Hepatocyte (in vitro differentiated cells): Measurements from ENCODE around the gene CELF4. TPM values are rescaled to one million over a fixed set of nuclear protein-coding genes. Genes with fewer than 3 reads are reported as not detected.

Source experiments
- DNase-seq: peaks from one replicate; pipeline ENCODE4 v3.0.0-alpha.2; 2016; ENCODE audit warnings: low spot score
- H2AFZ ChIP-seq: fragments of 200-600 bp; sonication (generic); 2 replicates; pipeline ENCODE4 v1.6.0; 2016; ENCODE audit warnings: antibody characterized with exemption, mild to moderate bottlenecking
- H3K27ac ChIP-seq: fragments of 200-600 bp; sonication (generic); 2 replicates; pipeline ENCODE4 v1.5.1; 2016; ENCODE audit warnings: mild to moderate bottlenecking
- H3K27me3 ChIP-seq: fragments of 200-600 bp; sonication (generic); 2 replicates; pipeline ENCODE4 v1.6.1; 2016
- H3K36me3 ChIP-seq: fragments of 200-600 bp; sonication (generic); replicated peaks from 2 replicates; pipeline ENCODE4 v1.5.1; 2016; ENCODE audit warnings: low read depth; ENCODE audit not compliant: insufficient read depth
- H3K4me1 ChIP-seq: fragments of 200-600 bp; sonication (generic); 2 replicates; pipeline ENCODE4 v1.5.1; 2016; ENCODE audit warnings: mild to moderate bottlenecking, moderate library complexity; ENCODE audit not compliant: insufficient read depth
- H3K4me2 ChIP-seq: fragments of 200-600 bp; sonication (generic); 2 replicates; pipeline ENCODE4 v1.6.0; 2016
- H3K4me3 ChIP-seq: fragments of 200-600 bp; sonication (generic); 2 replicates; pipeline ENCODE4 v1.5.1; 2016; ENCODE audit warnings: mild to moderate bottlenecking
- H3K79me2 ChIP-seq: fragments of 200-600 bp; sonication (generic); 2 replicates; pipeline ENCODE4 v1.6.0; 2017; ENCODE audit warnings: mild to moderate bottlenecking
- H3K9me2 ChIP-seq: fragments of 200-600 bp; sonication (generic); replicated peaks from 2 replicates; pipeline ENCODE4 v1.6.0; 2017; ENCODE audit warnings: mild to moderate bottlenecking; ENCODE audit not compliant: insufficient read depth
- H3K9me3 ChIP-seq: fragments of 200-600 bp; sonication (generic); 2 replicates; pipeline ENCODE4 v1.5.1; 2016; ENCODE audit warnings: low read depth, mild to moderate bottlenecking
- H4K20me1 ChIP-seq: fragments of 200-600 bp; sonication (generic); 2 replicates; pipeline ENCODE4 v1.6.0; 2016; ENCODE audit warnings: mild to moderate bottlenecking; ENCODE audit not compliant: insufficient read depth, poor library complexity, severe bottlenecking
- CTCF ChIP-seq: fragments of 200-600 bp; sonication (generic); IDR thresholded peaks from 2 replicates; pipeline ENCODE4 v1.5.1; 2016; ENCODE audit warnings: antibody characterized with exemption, mild to moderate bottlenecking; ENCODE audit not compliant: poor library complexity
- EZH2 ChIP-seq: fragments of 200-600 bp; sonication (generic); IDR thresholded peaks from 2 replicates; pipeline ENCODE4 v1.6.1; 2016; ENCODE audit warnings: antibody characterized with exemption, mild to moderate bottlenecking, borderline replicate concordance
- EZH2phosphoT487 ChIP-seq: fragments of 200-600 bp; sonication (generic); IDR thresholded peaks from one replicate; pipeline ENCODE4 v1.6.1; 2018; ENCODE audit warnings: antibody characterized with exemption, mild to moderate bottlenecking, low read depth, moderate library complexity; ENCODE audit not compliant: unreplicated experiment, severe bottlenecking
- WGBS: methylation state at CpG from one replicate; pipeline ENCODE4 v1.1.6; 2016; ENCODE audit warnings: low lambda C conversion rate; ENCODE audit errors: missing lambda C conversion rate; 5-methylcytosine and 5-hydroxymethylcytosine counted together
- polyA plus RNA-seq: library from polyadenylated mRNA; unstranded; fragments of >200 nt; fragmentation: Nextera tagmentation; extraction: Ambion mirVana; gene quantifications from 2 replicates; pipeline ENCODE4 v1.2.1, GENCODE V29; 2016
- total RNA-seq: library from RNA; depleted of rRNA; stranded (reverse); fragments of >200 nt; gene quantifications from 2 replicates; pipeline ENCODE4 v1.2.3, GENCODE V29; 2014

Gene CELF4
- total and polyA plus RNA-seq, 2 experiments from 2014 or later: 1.3 to 2.9 TPM

DNA sequence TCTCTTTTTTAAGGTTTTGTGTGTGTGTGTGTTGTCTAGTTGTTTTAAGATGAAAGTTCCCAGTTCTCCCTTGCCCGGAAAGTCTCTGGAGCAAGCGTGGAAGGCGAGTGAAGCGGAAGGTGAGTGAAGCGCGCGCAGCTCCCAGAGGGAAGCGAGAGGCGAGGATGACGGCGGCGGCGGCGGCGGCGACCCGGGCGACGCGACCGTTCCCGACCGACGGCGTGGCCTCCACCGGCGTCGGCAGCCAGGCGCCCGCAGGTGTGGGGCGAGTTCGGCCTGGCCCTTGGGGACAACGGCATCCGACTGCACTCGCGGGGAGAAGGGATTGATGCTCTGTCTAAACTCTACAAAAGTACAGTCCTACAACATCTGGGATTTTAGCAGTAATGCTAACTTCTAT is 321.9 kb downstream of the CELF4 start:
- TF ChIP-seq EZH2: no peak
- TF ChIP-seq CTCF: no peak
- TF ChIP-seq EZH2phosphoT487: no peak
- H3K9me2 ChIP-seq: no peaks in the 10 kb centered on the region
- H3K4me3 ChIP-seq: no peak overlapping the region
- H3K27me3 ChIP-seq: peaks cover 2% of the 10 kb centered on the region
- no peak overlapping the region for H3K27ac ChIP-seq
- WGBS: 32% methylated on average over 36 of the region's 36 CpGs
- H4K20me1 ChIP-seq: no peaks in the 10 kb centered on the region
- H3K9me3 ChIP-seq: no peaks in the 10 kb centered on the region
- DNase-seq: no peak
- no peaks in the 10 kb centered on the region for H3K79me2 ChIP-seq
- H3K4me2 ChIP-seq: peak overlapping the region; percentile 70
- H3K4me1 ChIP-seq: no peaks in the 10 kb centered on the region
- H3K36me3 ChIP-seq: no peaks in the 10 kb centered on the region
- no peak overlapping the region for H2AFZ ChIP-seq

DNA sequence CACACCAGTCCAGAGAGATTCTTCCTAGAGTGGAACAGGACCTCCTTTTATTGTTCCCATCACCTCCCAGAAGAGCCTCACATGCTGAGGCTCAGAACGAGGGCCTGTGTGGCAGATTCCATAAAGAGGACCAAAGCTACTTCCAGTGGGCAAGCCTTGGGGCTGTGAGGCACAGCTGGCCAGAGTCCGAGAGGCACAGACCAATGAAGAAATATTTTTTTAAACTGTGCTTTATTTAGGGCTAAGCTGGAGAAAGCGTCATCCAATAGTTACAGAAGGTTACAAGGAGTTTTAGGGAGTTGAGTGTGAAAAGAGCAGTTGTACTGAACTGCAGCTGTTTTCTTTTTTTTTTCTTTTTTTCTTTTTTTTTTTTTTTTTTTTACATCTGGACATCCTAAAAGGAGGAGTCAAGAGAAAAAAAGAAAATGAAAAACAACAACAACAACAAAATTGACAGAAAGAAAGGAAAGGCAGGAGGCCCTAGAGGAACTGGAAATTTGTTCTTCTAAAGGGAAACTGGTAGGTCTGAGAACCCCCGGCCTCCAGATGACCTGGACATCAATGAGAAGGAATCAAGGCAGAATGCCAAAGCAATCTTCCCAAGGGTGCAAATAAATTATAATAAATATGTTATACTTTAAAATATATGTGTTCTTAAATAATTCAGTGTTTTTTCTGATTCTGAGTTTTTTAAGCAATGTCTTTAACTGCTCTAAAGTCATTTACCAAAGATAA is 322.6 kb downstream of the CELF4 start:
- Histone ChIP-seq H3K4me2 (no peak overlapping the region), H3K9me2 (no peaks in the 10 kb centered on the region), H3K36me3 (no peaks in the 10 kb centered on the region), H4K20me1 (no peaks in the 10 kb centered on the region), H3K9me3 (no peaks in the 10 kb centered on the region), H3K4me1 (no peaks in the 10 kb centered on the region), H2AFZ (no peak overlapping the region), H3K79me2 (no peaks in the 10 kb centered on the region), H3K27me3 (peaks cover 2% of the 10 kb centered on the region), H3K4me3 (no peak overlapping the region), H3K27ac (no peak overlapping the region)
- TF ChIP-seq EZH2 (no peak), EZH2phosphoT487 (no peak), CTCF (no peak)
- no peak for DNase-seq
- WGBS: 91% methylated on average over 4 of the region's 4 CpGs

DNA sequence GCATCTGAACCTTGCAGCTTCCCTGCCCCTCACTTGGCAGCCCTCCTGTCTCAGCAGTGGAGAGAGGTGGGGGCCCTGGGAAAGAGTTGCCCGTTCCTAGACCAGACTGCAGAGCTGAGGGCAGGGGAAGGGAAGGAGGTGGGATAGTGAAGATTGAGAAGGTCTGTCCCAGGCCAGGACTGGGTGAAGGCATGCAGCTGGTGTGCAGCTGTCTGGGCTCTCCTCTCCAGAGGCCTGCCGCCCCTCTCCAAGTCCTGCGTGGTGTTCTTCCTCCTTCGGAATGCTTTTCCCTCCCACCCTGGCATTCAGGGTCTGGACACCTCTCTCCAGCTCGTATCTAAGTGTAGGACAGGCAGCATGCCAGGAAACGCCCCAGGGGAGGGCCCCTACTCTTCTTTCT is 323.5 kb downstream of the CELF4 start:
- WGBS: 75% methylated on average over 6 of the region's 6 CpGs
- TF ChIP-seq CTCF: no peak
- TF ChIP-seq EZH2: no peak
- no peak for TF ChIP-seq EZH2phosphoT487

More for the DNA sequence above, 323.5 kb downstream of the CELF4 start:
- H3K4me1 ChIP-seq: no peaks in the 10 kb centered on the region
- no peaks in the 10 kb centered on the region for H4K20me1 ChIP-seq
- no peaks in the 10 kb centered on the region for H3K9me3 ChIP-seq
- no peak overlapping the region for H3K4me2 ChIP-seq
- H3K36me3 ChIP-seq: no peaks in the 10 kb centered on the region
- H3K27me3 ChIP-seq: peaks cover 2% of the 10 kb centered on the region
- no peak overlapping the region for H3K27ac ChIP-seq
- no peak for DNase-seq
- no peak overlapping the region for H2AFZ ChIP-seq
- no peak overlapping the region for H3K4me3 ChIP-seq
- no peaks in the 10 kb centered on the region for H3K79me2 ChIP-seq
- no peaks in the 10 kb centered on the region for H3K9me2 ChIP-seq
